Fibroblast of pulmonary artery (primary cell): Measurements from ENCODE around the gene C1GALT1.

Source experiments
- DNase-seq: peaks from one replicate; pipeline ENCODE4 v3.0.0-alpha.2; 2010; ENCODE audit warnings: low read depth
- H3K4me3 ChIP-seq: replicated peaks from 2 replicates; pipeline ENCODE4 v1.5.1; 2011; ENCODE audit warnings: low read depth, mild to moderate bottlenecking, control low read depth, low read length, moderate library complexity
- CTCF ChIP-seq: IDR thresholded peaks from 2 replicates; pipeline ENCODE4 v1.5.1; 2011; ENCODE audit warnings: mild to moderate bottlenecking, control low read depth, low read length, inconsistent platforms; ENCODE audit errors: missing control alignments

The C1GALT1 gene

GRCh38 chr7:7173956-7174632, 8.2 kb upstream of the C1GALT1 start:
- no peak for DNase-seq
- H3K4me3 ChIP-seq, result no peak overlapping the region
- no peak for TF ChIP-seq CTCF

- TF ChIP-seq CTCF, result no peak
- no peak for DNase-seq
- H3K4me3 ChIP-seq, result no peak overlapping the region
Measured at GRCh38 chr7:7175075-7175695, 7.2 kb upstream of the C1GALT1 start.

- TF ChIP-seq CTCF, result no peak
- DNase-seq, result peak; percentile 84
- H3K4me3 ChIP-seq, result no peak overlapping the region
Measured at GRCh38 chr7:7176406-7177043, 5.8 kb upstream of the C1GALT1 start.

GRCh38 chr7:7177044-7177517, 5.3 kb upstream of the C1GALT1 start:
- no peak for TF ChIP-seq CTCF
- no peak overlapping the region for H3K4me3 ChIP-seq
- peak; percentile 83 for DNase-seq

- no peak for DNase-seq
- no peak overlapping the region for H3K4me3 ChIP-seq
- TF ChIP-seq CTCF, result no peak
Measured at GRCh38 chr7:7178081-7178480, 4.3 kb upstream of the C1GALT1 start.

GRCh38 chr7:7178906-7179305, 3.4 kb upstream of the C1GALT1 start:
- no peak for DNase-seq
- H3K4me3 ChIP-seq, result no peak overlapping the region
- TF ChIP-seq CTCF, result no peak
